ENCODE results near the gene ADGB.

DNA sequence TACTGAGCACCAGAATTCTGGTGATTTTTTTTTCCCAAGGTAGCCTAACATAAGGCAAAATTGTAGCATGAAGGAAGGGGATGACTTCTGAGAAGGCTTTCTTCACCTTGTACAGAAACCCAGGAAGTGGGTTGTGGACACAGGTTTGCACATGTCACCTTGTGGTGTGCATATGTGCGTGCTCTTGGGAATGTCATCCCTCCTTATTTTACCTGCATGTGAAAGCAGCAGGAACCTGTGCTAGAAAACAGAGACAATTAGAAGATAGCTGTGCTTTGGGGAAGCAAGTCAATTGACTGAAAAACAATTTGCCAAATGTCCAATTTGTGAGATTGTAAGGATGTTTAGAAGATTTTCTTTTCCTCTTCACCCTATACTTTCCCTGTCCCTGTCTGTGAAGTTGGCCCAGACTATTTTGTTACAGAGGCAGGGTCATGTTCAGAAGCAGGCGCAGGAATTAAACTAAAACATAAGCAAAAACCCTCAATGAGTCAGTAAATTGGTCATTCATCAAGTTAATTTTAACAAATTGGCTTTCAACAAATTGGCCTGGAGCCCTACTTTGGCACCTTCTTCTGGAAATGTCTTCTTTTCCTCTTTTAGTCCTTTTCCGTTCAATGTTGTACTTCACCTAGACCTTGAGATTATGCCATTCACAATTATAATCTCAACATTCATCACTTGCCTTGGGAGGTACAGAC is 261.2 kb downstream of the ADGB start:
- TF ChIP-seq POLR2A (IDR thresholded peaks at IDR 0.05; ENCODE audit: low read depth) (no peak), CTCF (IDR thresholded peaks at IDR 0.05) (no peak), POLR2AphosphoS5 (IDR thresholded peaks at IDR 0.05) (no peak)
